Measurements from ENCODE around the gene CPPED1.
"Not testable (repeated sequence)": the region's sequence is repeated elsewhere in the genome, so short reads cannot be mapped to it uniquely, and the experiment has no call there.

The CPPED1 gene

GRCh38 chr16:12803203-12804093, at the start of gene CPPED1:
TSS of gene CPPED1 (minus strand) at chr16:12803887. CDS start at chr16:12803776, 111 bp downstream.
- DNase-seq, result peak; percentile 96

- no peak for DNase-seq
Observed at GRCh38 chr16:12850186-12850585, 46.5 kb upstream of the CPPED1 start.

DNA sequence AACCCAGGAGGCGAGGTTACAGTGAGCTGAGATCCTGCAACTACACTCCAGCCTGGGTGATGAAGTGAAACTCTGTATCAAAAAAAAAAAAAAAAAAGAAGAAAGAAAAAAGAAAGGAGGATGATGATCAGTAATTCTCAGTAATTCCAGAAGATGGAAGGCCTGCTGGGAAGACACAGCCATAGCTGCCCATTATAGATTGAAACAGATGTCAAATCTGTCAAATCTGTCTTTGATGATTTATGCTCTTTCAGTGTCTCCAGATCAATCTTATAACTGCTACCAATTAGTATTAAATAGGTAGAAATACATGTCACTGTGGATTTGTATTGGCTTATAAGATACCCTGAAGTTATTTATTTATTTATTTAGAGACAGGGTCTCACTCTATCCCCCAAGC, 42.9 kb upstream of the CPPED1 start:
- no peak for DNase-seq

DNA sequence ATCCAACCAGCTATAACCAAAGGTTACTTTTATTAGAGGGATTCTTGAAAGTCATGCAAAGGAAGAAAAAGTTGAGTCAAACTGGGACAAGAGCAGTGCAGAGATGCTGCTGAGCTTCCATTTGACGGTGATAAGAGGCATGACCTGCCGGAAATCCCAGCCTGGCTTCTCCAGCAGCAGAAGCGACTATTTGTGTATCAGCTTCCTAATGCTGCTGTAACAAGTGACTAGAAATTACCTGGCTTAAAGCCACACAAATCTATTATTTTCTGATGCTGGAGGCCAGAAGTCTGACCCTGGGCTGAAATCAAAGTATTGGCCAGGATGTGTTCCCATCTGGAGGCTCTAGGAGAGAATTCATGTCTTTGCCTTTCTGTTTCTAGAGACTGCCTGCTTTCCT, 41.6 kb upstream of the CPPED1 start:
- DNase-seq, result no peak

DNA sequence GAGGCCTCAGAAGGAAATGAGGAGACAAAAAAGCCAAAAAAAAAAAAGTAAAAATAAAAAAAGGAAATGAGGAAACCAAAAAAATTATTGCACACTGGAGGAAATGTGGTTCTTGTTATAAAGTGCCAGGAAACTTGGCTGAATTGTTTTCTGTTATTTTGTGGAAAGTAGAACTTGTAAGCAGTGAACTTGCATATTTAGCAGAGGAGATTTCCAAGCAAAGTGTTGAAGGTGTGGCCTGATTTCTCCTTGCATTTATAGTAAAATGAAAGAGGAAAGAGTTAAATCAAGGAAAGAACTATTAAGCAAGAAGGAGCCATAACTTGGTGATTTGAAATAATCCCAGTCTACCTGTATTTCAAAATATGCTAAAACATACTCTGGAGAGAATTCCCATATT, 34.1 kb upstream of the CPPED1 start:
- no peak for DNase-seq

DNA sequence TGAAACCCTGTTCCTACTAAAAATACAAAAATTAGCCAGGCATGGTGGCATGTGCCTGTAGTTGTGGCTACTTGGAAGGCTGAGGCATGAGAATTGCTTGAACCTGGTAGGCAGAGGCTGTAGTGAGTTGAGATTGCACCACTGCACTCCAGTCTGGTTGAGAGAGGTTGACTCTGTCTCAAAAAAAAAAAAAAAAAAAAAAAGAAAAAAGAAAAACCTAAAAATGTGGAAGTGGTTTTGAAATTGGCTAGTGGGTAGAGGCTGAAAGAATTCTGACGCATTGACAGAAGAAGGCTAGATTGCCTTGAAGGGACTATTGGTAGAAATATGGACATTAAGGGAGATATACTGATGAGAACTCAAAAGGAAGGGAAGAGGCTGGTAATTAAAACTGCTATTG, 33.6 kb upstream of the CPPED1 start:
- DNase-seq, result no peak

DNA sequence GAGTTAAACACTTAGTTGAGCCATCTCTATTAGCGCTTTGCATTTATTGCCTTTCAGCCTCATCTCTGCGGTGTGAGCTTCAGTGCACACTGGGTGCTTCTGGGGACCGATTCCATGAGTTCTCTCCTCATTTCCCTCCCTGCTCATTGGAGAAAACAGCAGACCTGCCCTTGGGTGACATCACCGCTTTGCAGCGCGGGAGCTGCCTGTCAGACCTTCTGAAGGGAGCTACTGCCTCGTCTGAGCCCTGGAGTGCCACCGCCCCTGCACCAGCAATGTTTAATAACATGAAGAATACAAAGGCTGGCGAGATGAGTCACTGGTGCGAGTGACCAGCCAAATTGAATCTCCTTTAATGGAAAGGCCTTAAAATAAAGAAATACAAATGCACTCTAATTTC, 30.2 kb upstream of the CPPED1 start:
- DNase-seq, result peak; percentile 85

DNA sequence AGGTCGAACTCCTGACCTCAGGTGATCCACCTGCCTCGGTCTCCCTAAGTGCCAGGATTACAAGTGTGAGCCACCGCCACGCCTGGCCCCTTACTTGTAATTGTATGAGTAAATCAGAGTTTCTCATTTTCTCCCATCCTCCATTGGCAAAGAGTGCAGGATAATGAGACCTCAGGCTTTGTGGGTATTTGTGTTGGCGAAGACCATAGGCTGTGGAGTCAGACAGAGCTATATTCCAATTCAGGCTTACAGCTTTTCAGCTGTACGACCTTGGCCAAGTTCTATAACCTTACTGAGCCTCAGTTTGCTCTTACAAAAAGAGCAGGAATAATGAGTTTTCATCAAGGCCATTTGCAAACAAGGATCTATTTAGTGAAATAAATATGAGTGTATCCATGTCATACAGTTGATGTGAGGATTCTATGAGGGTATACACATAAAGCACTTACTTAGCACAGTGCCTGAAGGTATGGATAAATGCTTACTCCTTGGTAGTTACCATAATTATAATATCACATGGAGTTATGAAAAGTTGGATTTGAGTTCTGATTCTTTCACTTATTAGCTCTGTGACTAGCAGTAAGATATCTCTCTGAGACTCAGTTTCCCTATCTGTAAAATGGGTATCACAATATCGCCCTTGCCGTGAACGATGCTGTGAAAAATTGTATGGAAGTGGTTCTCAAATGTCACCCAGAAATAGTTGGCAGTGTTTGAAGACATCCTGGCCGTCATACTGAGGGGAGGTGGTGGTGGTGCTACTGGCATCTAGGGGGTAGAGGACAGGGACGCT, 25.6 kb upstream of the CPPED1 start:
- DNase-seq, result no peak

DNA sequence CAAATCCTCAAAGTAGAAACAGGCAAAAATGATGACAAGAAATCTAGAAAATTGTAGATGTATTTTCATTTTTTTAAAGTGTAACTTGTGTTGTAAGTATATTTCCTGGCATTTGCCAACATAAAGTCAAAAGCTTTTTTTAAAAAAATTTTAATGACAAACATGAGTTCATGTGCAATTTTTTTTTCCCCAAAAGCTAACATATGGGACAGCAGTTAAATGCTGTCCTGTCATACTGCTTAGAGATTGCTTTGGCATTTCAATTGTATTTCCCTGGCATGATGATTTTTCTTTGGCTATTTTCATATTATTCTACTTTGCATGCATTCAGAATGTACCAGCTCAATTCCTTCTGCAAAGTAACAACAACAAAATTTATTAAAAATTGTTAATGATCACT, 24.5 kb upstream of the CPPED1 start:
- no peak for DNase-seq

- DNase-seq, result no peak
Observed at GRCh38 chr16:12826559-12826958, 22.9 kb upstream of the CPPED1 start.

- DNase-seq, result peak; percentile 67
Observed at GRCh38 chr16:12819126-12820117, 15.7 kb upstream of the CPPED1 start.

DNA sequence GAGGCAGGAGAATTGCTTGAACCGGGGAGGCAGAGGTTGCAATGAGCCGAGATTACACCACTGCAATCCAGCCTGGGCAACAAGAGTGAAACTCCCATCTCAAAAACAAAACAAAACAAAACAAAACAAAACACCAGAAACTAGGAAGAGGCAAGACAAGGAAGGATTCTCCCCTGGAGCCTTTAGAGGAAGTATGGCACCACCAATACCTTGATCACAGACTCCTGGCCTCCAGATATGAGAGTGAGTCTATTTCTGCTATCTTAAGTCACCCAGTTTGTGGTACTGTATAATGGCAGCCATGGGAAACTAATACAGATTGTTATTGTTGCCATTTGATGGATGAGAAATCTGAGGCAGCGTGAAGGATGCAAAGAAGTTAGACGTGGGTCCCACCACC, 14.6 kb upstream of the CPPED1 start:
- DNase-seq, result no peak

- DNase-seq, result not testable (repeated sequence)
Observed at GRCh38 chr16:12816791-12817214, 13.1 kb upstream of the CPPED1 start.

GRCh38 chr16:12815361-12815760, 11.7 kb upstream of the CPPED1 start:
- DNase-seq, result peak; percentile 82

- not testable (repeated sequence) for DNase-seq
Observed at GRCh38 chr16:12813734-12814133, 10.0 kb upstream of the CPPED1 start.

DNA sequence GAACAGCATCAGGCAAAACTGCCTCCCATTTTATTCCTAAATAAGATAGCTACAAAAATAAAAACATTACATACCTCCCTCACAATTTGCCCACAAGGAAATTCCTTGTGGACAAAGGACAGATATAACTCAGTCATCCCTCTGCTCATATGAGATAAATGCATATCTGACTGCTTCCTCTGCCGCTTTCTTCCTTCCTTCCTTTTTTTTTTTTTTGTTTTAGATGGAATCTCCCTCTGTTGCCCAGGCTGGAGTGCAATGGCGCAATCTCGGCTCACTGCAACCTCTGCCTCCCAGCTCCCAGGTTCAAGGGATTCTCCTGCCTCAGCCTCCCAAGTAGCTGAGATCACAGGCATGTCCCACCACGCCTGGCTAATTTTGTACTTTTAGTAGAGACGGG, 9.6 kb upstream of the CPPED1 start:
- DNase-seq, result not testable (repeated sequence)

GRCh38 chr16:12811441-12812383, 8.0 kb upstream of the CPPED1 start:
- no peak for DNase-seq

- DNase-seq, result no peak
Observed at GRCh38 chr16:12805066-12805465, 1.4 kb upstream of the CPPED1 start.

DNA sequence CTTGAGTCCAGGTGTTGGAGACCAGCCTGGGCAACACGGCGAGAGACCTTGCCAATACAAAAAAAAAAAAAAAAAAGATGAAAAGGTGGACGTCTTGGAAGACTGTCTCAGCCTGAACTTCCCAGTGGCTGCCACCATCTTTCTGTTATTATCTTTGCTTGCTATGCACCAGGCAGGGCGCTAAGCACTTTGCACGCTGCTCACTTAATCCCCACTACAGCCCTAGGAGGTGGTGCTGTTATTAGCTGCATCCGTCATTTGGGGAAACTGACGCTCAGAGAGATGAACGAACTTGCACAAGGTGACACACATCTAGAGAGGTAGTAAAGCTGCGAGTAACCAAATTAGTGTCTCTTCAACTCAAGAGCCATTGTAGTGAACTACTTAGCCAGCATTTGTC, 708 bp upstream of the CPPED1 start:
- DNase-seq, result no peak

DNA sequence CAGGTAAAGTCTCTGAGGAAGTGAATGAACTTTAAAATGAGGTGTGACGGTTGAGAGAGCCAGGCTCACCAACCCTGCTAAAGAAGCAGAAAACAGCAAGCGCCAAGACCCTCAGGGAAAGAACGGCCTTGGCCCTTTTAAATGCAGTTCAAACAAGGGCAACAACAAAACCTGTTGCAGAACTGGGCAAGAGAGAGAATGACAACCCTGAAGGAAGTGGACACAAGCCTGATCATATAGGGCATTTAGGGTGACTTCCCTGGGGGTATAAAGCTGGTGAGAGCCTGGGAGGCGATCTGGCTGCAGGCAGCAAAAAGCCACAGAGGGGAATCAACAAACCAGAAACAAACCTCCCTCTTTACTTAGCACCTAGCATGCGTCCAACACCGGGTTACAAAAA, 1.0 kb downstream of the CPPED1 start:
- no peak for DNase-seq

- DNase-seq, result no peak
Observed at GRCh38 chr16:12802048-12802447, 1.6 kb downstream of the CPPED1 start.
